Gastrocnemius medialis (tissue), 4 donors: ENCODE measurements around the gene PRDM5. TPM values are rescaled to one million over a fixed set of nuclear protein-coding genes. Genes with fewer than 3 reads are reported as not detected.

Experiments used
- ATAC-seq, 2 donors: fragments of 150-250 bp; one replicate each; pipeline ENCODE4 v1.9.1; 2016
- DNase-seq, 2 donors: peaks; one replicate each; pipeline ENCODE4 v3.0.0-alpha.2; 2019
- H3K27ac ChIP-seq, 4 donors: fragments of 200-600 bp; sonication (generic); 1 replicate in 1 of 4; 2 replicates in 3 of 4; pipeline ENCODE4 v1.5.1; 2016 to 2018; ENCODE audit warnings: mild to moderate bottlenecking in 2 of 4, moderate library complexity in 1 of 4
- H3K27me3 ChIP-seq, 3 donors: fragments of 200-600 bp; sonication (generic) in 2 of 3; 1 replicate in 1 of 3; 2 replicates in 2 of 3; pipeline versions ENCODE4 v1.5.1 to v1.6.0; 2016 to 2019; ENCODE audit warnings: mild to moderate bottlenecking in 1 of 3, moderate library complexity in 1 of 3
- H3K36me3 ChIP-seq, 2 donors: fragments of 200-600 bp; sonication (generic) in 1 of 2; one replicate each; pipeline ENCODE4 v1.5.1; 2017 to 2018
- H3K4me1 ChIP-seq, 2 donors: fragments of 200-600 bp; sonication (generic) in 1 of 2; one replicate each; pipeline ENCODE4 v1.5.1; 2016 to 2017; ENCODE audit warnings: mild to moderate bottlenecking in 2 of 2
- H3K4me3 ChIP-seq, 4 donors: fragments of 200-600 bp; sonication (generic) in 3 of 4; 1 replicate in 1 of 4; 2 replicates in 3 of 4; pipeline ENCODE4 v1.5.1; 2016 to 2019; ENCODE audit warnings: mild to moderate bottlenecking in 2 of 4
- H3K9me3 ChIP-seq, 3 donors: fragments of 200-600 bp; sonication (generic) in 2 of 3; 1 replicate in 1 of 3; 2 replicates in 2 of 3; pipeline ENCODE4 v1.5.1; 2016 to 2019
- CTCF ChIP-seq, 5 experiments: fragments of 450-650 bp in 3 of 5; fragments of 200-600 bp in 2 of 5; sonication (generic) in 2 of 5; IDR thresholded peaks in 4 of 5; conservative IDR thresholded peaks in 1 of 5; 1 replicate in 4 of 5; 2 replicates in 1 of 5; pipeline ENCODE4 v1.5.1; 2016 to 2019; ENCODE audit warnings: antibody characterized with exemption in 5 of 5, mild to moderate bottlenecking in 3 of 5, moderate library complexity in 3 of 5
- POLR2A ChIP-seq, 2 donors: fragments of 450-650 bp; IDR thresholded peaks; one replicate each; pipeline ENCODE4 v1.6.1; 2017; ENCODE audit warnings: antibody characterized with exemption in 2 of 2, mild to moderate bottlenecking in 2 of 2, moderate library complexity in 2 of 2
- in situ Hi-C, 4 donors: fragments of 200-750 bp; cut with MboI; loops; one replicate each; pipeline versions ENCODE4 v1.15.0 to v1.8.0; 2017; ENCODE audit warnings: low sequenced_read_pairs in 4 of 4
- intact Hi-C: fragments of 100-400 bp; cut with DNase I; formaldehyde crosslinking; loops from one replicate; pipeline ENCODE4 v1.15.1; 2023; ENCODE audit warnings: low total_unique reads
- total RNA-seq, 4 donors: library from RNA; depleted of rRNA; stranded (reverse); fragments of >200 nt; gene quantifications; one replicate each; pipeline versions ENCODE4 v1.1.0 to v1.2.3, GENCODE V29; 2016

The PRDM5 gene
- total RNA-seq, 4 donors from 2014 or later: 1.3 to 2.3 (median 1.6) TPM

DNA sequence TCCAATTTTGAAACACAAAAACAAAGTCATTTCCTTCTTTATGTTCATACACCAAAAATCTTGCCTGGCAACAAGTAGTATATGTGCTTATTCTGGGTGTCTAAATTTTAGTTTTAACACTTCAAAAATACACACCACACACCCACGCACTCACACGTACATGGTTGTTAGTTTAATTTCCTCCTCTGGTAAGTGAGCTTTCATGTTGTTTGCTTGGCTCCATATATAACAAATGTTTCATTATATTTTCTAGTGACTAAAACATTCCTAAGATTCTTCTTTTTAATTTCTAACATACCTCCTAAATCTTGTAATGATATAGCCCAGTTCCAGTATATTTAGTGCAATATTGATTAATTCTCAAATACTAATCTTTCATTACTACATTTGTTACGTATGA, 80.9 kb downstream of the PRDM5 start:
- Histone ChIP-seq H3K27me3 (no peaks in the 10 kb centered on the region), H3K4me1 (no peaks in the 10 kb centered on the region), H3K27ac (no peak overlapping the region), H3K9me3 (no peaks in the 10 kb centered on the region), H3K4me3 (no peak overlapping the region), H3K36me3 (no peaks in the 10 kb centered on the region)
- no peak for DNase-seq
- ATAC-seq: no peak
- in situ Hi-C loops: no loop called here
- TF ChIP-seq POLR2A (IDR thresholded peaks at IDR 0.05) (no peak), CTCF (IDR thresholded peaks at IDR 0.05 in 4 of 5, conservative IDR thresholded peaks at IDR 0.05 in 1 of 5) (no peak)
- intact Hi-C loops: no loop called here

DNA sequence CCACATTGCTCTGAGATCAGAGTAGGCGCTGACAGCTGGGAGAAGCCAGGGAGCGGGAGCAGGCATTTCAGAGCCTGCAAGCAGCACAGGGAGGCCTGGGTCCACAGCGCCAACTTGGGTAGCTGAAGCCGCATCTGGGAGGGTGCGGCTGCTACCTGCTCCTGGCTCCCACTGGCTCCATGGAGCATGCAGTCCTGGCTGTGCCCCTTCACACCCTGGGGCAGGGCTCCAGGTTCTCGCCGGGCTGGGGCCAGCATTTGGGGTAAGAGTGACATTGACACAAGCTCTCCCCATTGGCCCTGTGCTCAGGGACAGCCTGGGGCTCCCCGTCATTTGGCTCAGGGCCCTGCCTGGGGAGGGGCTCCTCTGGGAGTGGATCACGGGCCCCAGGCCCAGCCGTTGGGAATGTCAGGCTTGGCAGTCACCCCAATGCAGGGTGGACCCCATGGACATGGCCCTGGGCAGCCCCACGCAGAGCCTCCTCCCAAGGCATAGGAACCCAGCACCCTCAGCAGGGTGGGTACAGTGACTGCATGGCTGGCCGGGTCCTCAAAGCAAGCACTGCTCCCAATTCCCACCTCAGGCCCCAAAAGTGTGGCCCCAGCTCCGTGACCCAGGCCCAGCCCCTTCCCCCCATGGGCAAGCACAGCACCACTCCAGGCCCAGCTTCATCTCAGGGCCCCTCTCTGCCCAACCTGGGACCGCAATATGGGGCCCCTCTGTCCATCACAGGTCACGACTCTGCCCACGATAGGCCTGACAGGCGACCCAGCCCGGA, 82.4 kb downstream of the PRDM5 start:
- intact Hi-C loops (no loop called here), in situ Hi-C loops (no loop called here)
- no peaks in the 10 kb centered on the region for H3K9me3 ChIP-seq
- H3K27ac ChIP-seq: no peak overlapping the region
- no peaks in the 10 kb centered on the region for H3K36me3 ChIP-seq
- TF ChIP-seq CTCF (IDR thresholded peaks at IDR 0.05 in 4 of 5, conservative IDR thresholded peaks at IDR 0.05 in 1 of 5) (no peak), POLR2A (IDR thresholded peaks at IDR 0.05) (no peak)
- no peak for DNase-seq
- H3K27me3 ChIP-seq: no peaks in the 10 kb centered on the region
- no peak overlapping the region for H3K4me3 ChIP-seq
- no peak for ATAC-seq
- no peaks in the 10 kb centered on the region for H3K4me1 ChIP-seq

DNA sequence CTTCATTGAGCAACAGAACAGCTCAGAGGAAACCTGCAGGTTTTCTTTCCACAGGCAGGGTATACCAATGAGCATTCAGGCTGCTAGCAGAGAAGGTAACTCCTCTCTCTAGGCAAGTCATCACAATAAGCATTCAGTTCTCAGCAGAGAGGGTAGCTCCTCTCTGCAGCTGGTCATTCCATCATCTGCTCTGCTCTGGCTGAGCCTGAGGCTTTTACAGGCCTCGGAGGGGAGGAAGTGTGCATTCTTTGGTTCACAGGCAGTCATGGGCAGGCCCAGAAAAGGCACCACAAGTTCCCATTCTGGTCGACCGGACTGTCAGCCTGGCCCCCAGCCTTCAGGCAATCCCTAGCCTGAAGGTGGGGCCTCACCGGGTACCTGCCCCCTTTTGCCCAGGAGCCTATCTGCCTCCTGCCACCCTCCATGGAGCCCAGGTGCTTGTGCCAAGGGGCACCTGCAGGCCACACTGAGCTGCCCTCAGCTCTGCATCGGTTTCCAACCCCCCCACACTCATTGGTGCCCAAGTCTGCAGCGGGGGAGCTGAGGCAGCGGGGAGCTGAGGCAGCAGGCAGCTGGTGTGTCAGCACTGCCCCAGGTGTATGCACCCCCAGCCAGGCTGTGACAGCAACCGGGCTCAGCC, 83.1 kb downstream of the PRDM5 start:
- H3K27ac ChIP-seq: no peak overlapping the region
- no peak overlapping the region for H3K4me3 ChIP-seq
- H3K36me3 ChIP-seq: no peaks in the 10 kb centered on the region
- H3K9me3 ChIP-seq: no peaks in the 10 kb centered on the region
- H3K27me3 ChIP-seq: no peaks in the 10 kb centered on the region
- no peak for DNase-seq
- no peaks in the 10 kb centered on the region for H3K4me1 ChIP-seq
- intact Hi-C loops (no loop called here), in situ Hi-C loops (no loop called here)
- TF ChIP-seq POLR2A (IDR thresholded peaks at IDR 0.05): no peak
- TF ChIP-seq CTCF (IDR thresholded peaks at IDR 0.05 in 4 of 5, conservative IDR thresholded peaks at IDR 0.05 in 1 of 5): no peak
- no peak for ATAC-seq

GRCh38 chr4:120838784-120839183, 83.7 kb downstream of the PRDM5 start:
- H3K4me1 ChIP-seq: no peaks in the 10 kb centered on the region
- no peaks in the 10 kb centered on the region for H3K9me3 ChIP-seq
- no peaks in the 10 kb centered on the region for H3K27me3 ChIP-seq
- intact Hi-C loops (no loop called here), in situ Hi-C loops (no loop called here)
- no peak overlapping the region for H3K27ac ChIP-seq
- TF ChIP-seq CTCF (IDR thresholded peaks at IDR 0.05 in 4 of 5, conservative IDR thresholded peaks at IDR 0.05 in 1 of 5): no peak
- TF ChIP-seq POLR2A (IDR thresholded peaks at IDR 0.05): no peak
- ATAC-seq (no peak), DNase-seq (no peak)
- H3K4me3 ChIP-seq: no peak overlapping the region
- H3K36me3 ChIP-seq: no peaks in the 10 kb centered on the region
